GM12864 (cell line): ENCODE results near the gene ACSL3.

ENCODE experiments used
- DNase-seq: peaks from one replicate; pipeline ENCODE4 v3.0.0-alpha.2; 2011; ENCODE audit warnings: low read depth
- H3K4me3 ChIP-seq: 2 replicates; pipeline ENCODE4 v1.5.1; 2011; ENCODE audit warnings: mild to moderate bottlenecking, low read depth, low read length, control low read depth
- TF ChIP-seq, protein P1 (sequence below): IDR thresholded peaks from 2 replicates; pipeline ENCODE4 v1.5.1; 2011; ENCODE audit warnings: low read depth, mild to moderate bottlenecking, moderate library complexity, low read length, control low read depth, inconsistent platforms; ENCODE audit errors: missing control alignments

The ACSL3 gene

DNA sequence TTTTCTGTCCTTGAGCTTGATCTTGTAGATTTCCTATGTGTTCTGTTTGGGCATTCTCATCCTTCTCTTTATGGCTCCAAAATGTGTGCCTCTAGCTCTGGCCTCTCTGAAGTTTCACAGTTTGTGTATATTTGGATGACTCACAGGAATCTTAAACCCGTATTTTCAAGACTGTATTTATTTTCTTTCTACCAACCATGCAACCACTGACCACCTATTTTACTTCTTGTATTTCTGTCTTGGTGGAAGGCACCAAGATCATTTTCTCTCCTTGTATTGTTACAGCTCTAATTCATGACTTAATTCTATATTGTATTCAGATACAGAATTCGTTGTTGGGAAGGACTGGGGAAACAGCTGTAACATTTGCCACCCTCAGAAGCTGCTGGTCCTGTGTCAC lies 39.5 kb downstream of the ACSL3 start:
- no peak for DNase-seq
- H3K4me3 ChIP-seq, result no peak overlapping the region
- TF ChIP-seq, protein P1, sequence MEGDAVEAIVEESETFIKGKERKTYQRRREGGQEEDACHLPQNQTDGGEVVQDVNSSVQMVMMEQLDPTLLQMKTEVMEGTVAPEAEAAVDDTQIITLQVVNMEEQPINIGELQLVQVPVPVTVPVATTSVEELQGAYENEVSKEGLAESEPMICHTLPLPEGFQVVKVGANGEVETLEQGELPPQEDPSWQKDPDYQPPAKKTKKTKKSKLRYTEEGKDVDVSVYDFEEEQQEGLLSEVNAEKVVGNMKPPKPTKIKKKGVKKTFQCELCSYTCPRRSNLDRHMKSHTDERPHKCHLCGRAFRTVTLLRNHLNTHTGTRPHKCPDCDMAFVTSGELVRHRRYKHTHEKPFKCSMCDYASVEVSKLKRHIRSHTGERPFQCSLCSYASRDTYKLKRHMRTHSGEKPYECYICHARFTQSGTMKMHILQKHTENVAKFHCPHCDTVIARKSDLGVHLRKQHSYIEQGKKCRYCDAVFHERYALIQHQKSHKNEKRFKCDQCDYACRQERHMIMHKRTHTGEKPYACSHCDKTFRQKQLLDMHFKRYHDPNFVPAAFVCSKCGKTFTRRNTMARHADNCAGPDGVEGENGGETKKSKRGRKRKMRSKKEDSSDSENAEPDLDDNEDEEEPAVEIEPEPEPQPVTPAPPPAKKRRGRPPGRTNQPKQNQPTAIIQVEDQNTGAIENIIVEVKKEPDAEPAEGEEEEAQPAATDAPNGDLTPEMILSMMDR, result no peak

DNA sequence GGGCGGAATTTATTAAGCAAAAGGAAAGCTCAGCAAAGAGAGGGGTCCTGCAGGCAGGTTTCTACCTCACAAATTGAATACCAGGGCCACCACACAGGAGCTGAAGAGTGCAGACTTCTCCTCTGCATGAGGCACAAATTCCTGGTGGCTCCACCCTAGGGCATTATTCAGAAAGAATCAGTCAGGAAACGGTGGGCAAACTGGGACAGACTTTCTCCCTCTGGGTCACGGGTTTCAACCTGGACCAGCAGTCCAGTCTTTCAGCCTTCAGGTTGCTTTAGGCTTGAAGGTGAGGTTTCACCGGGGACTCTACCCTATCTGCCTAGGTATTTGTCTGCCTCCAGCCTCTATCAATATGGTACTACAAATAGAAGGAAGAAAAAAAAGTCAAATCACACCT lies 41.8 kb downstream of the ACSL3 start:
- TF ChIP-seq, protein P1, result no peak
- no peak overlapping the region for H3K4me3 ChIP-seq
- DNase-seq, result no peak

DNA sequence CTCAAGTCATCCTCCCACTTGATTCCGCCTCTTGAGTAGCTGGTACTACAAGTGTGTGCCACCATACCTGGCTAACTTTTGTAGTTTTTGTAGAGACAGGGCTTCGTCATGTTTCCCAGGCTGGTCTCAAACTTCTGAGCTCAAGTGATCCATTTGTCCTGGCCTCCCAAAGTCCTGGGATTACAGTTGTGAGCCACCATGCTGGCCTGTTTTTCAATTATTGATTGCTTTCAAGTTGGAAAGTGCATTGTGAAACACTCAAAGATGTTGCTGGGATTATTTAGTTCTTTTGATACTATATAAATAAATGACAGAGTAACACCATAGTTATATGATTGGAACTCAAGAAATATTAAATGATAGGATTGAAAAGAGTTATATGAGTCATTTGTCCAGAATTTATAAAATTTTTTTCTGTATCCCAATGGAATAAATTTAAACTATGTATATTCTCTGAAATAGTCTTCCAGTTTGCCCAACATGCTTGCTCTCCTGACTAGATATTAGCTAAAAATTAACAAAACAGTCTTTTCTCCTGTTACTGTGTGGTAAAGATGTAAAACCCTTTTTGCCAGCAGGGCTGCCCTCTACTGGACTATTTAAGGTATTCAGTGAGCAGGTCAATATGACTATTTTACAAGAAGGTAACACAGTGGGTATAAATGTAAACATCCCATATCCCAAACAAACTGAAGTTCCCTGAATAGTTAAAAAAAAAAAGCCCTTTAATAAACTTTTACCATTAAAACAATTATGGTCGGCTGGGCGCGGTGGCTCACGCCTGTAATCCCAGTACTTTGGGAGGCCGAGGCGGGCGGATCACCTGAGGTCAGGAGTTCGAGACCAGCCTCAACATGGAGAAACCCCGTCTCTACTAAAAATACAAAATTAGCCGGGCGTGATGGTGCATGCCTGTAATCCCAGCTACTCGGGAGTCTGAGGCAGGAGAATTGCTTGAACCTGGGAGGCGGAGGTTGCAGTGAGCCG lies 42.7 kb downstream of the ACSL3 start:
- DNase-seq, result peak; percentile 42
- TF ChIP-seq, protein P1, result peak; percentile 64

DNA sequence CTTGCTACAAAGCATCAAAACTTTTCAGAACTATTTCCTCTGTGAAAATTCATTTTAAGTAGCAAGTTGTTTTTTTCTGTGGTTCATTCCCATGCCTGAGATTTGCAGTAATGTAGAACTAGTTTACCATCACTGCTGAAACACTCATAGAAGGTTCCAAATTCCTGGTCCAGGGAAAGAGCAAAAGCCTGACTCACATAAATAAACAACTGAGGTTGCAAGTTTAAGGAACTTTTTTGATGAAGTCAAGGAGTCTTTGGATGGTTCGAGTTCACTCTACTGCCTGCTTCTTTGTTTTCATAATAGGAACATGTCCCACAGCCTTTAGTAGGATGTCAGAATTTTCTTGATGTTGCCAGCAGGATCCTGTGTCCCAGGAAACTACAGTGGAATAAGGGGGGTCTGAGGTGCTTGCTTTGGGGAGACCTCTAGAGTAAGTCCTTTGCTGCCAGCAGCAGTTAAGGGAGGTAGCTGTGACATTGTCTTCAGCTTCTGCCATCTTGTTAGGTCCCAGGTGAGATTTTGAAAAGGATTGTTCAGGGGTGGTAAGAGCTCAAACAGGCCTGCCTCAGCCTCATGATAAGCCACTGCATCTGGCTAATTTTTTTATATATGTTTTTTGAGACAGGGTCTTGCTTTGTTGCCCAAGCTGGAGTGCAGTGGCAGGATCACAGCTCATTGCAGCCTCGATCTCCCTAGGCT lies 43.9 kb downstream of the ACSL3 start:
- no peak for DNase-seq
- H3K4me3 ChIP-seq, result no peak overlapping the region
- TF ChIP-seq, protein P1, result no peak

More for the DNA sequence above, 42.7 kb downstream of the ACSL3 start:
- no peak overlapping the region for H3K4me3 ChIP-seq

DNA sequence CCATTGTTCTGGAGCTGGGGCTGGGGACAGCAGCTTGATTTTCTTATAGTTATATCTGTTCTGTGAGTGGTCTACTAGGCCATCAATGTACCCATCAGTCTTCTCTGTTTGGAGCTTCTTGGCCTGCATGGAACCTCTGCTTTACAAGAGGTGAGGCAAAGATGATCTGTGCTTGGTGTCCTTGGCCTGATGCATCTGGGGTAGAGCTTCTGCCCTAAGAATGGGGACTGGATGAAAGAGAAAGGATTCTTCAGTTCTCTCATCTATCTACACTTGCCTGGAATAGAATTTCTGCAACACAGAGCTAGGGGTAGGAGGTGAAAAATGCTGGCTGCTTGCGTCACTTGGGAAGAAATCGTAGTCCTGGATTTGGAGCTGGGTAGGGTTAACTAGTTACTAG lies 46.2 kb downstream of the ACSL3 start:
- TF ChIP-seq, protein P1, result no peak
- H3K4me3 ChIP-seq, result no peak overlapping the region
- DNase-seq, result no peak

DNA sequence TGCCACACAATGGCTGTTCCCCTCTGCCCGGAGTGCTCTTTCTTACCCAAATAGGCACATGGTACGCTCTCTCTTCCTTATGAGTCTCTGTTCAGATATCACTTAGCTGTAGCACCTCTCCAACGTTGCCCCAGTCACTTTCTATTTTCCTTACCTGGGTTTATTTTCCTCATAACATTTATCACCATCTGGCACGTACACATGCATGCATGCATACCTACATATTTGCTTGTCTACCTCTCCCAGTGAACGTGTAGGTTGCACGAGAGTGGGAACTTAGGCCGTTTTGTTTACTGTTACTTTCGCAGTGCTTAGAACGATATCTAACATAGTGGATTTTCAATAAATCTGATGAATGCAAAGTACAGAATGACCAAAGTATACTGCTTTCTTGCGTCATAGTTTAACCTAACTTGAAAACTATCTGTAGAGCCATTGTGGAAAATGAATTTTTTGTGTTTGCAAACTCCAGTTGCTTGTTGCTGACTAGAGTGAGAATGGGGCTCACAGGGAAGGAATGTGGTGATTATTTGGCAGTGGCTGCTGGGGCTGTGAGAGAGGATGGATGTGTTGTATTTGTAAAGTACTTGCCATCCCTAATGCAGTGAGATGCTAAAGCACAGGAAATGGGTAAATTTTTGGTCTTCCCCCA lies 47.1 kb downstream of the ACSL3 start:
- TF ChIP-seq, protein P1, result no peak
- no peak overlapping the region for H3K4me3 ChIP-seq
- no peak for DNase-seq
